GM12892 (cell line): ENCODE measurements around the gene GMIP.

Experiments used
- POLR2A ChIP-seq: IDR thresholded peaks from 2 replicates; pipeline ENCODE4 v1.6.1; 2011; ENCODE audit warnings: low read depth, low read length, control low read depth
- POLR2AphosphoS5 ChIP-seq: IDR thresholded peaks from 2 replicates; pipeline ENCODE4 v1.6.1; 2011; ENCODE audit warnings: low read depth, low read length, control low read depth

DNA sequence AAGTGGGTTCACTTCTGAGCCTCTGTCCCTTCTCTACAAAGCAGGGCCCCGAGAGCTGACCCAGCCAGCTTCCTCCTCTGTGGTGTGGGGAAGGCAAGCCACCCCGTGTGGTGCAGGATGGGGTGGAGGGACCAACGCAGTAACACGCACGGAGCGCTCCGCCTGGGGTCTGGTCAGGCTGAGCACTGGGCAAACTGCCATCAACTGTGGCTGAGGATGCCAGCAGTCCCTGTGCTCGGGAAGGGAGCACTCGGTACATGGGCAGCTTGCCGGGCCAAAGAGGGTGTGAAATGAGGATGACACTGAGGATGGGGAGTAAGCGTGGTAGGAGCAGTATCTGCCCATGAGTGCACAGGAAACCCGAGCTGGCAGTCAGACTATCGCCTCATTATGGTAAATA is 7.6 kb upstream of the GMIP start:
- no peak for TF ChIP-seq POLR2A
- no peak for TF ChIP-seq POLR2AphosphoS5
